Stimulated activated CD4-positive, alpha-beta T cell treated with anti-CD3 and anti-CD28 coated beads, Interleukin-4, amount 100 ng/mL, for 24 hours (primary cell): ENCODE data around the gene MOB2.

Experiments
- DNase-seq: peaks from one replicate; pipeline ENCODE4 v3.0.0-alpha.2; 2020

Gene MOB2, protein sequence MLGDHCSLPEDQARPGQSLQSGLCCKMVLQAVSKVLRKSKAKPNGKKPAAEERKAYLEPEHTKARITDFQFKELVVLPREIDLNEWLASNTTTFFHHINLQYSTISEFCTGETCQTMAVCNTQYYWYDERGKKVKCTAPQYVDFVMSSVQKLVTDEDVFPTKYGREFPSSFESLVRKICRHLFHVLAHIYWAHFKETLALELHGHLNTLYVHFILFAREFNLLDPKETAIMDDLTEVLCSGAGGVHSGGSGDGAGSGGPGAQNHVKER

DNA sequence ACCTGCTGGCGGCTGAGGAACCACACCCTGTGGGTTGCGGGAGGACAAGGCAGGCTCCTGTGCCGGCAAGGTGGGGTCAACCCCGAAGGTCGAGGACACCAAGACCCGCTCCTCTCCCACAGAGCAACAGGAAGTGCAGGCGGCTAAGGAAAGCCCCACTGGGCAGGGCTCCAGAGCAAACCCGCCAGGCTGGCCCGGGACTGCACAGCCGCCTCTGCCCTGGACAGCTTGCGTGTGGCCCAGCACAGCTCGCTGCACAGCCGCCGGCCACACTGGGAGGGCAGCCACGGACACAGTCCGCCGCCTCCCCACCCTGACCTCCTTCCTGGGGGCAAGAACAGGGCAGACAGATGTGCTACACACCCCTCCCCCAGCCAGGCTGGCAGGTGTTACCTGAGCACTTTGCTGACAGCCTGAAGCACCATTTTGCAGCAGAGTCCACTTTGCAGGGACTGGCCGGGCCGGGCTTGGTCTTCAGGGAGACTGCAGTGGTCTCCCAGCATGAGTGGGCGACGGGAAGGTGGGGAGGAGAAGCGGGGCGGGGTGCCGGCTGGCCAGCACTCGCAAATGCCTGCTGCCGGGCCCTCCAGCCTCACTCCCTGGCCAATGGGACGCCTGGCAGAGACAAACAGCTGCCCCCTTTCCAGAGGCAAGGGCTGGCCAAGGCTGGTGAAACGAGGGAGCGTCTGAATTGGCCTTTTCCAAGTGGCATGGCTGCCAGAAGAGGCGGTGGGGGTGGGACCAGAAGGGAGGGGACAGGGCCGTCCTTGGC lies at the start of gene MOB2:
MOB2 (minus strand) TSS at position 726 of the 772 bp plus-strand sequence; CDS start at position 503, 223 bp downstream.
- no peak for DNase-seq

DNA sequence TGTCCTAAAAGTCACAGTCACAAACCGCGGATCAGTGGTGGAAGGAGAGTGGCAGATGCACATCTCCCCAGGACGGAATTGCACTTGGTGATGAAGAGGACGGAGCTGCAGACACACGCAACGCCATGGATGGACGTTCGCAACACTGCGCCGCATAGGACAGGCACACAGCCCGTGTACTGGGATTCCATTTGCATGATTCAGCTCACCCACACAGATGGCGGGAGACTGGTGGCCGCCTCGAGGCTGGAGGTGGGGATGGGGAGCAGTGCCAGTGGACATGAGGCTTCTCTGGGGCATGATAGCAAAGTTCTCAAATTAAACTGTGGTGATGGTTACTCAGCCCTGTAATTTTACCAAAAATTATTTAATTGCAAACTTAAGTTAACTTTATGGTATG lies 48.1 kb upstream of the MOB2 start:
- no peak for DNase-seq

DNA sequence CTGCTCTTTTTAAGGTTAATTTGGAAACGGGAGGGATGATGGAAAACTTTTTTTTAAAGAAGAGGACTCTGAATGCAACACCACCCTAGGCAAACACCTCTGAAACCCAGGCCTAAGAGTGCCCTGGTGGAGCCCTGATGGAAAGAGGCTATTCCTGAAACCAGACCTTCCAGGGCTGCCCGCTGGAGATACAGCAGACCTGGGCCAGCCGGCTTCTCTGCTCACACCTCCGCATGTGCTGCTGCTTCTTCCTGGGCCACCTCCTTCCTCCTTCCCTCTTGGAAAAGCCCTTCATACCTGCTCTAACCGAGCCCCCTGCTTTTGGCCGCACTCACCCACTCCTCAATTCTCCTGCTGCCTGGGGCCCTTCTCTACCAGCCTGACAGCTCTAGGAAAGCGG lies 47.6 kb upstream of the MOB2 start:
- DNase-seq: no peak

DNA sequence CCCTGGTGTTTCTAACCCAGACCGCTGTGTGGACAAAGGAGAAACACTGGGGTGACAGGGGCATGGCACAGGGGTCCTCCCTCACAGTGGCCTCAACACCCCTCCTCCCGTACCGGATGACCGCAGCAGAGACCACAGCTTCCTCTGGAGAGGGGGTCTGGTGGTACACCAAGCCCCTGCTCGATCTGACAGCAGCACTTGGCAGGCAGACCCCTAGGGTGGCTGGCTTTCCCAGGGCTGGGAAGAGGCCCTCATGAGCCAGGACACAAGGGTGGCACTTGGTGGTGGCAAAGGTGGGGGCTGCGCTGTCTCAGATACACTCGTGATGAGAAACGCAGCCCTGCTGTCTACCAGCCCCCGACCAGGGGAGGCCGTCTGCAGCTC lies 46.8 kb upstream of the MOB2 start:
- no peak for DNase-seq

DNA sequence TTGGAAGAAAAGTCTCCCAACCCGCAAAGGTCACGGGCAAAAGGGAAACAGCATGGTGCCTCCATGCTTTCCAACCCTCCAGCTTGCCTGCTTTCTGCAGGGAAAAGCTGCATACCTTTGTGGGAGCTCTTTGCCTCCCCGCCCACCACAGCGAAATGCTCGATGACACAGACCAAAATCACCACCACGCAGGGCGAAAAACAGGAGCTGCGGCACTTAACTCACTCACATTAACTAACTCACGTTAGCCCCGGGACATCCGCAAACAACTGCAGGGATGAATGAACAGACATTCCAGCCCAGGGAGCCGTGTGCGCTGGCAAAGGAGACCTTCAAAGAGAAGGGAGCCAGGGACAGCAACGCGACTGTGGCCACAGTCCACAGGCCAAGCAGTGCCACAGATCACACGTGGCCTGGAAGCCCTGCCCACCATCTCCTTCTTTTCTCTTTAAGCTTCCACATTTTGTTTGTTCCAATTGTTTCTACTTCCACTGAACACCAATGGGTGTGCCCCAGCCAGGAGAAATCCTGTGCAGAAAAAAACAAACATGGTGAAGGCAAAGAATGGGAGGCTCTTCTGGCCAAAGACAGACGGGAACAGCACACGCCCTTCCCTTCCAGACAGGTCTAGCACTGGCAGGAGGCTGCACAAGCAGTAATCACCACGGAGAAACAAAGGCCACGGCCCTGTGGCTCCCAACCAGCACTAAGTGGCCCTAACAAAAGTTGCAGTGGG lies 46.2 kb upstream of the MOB2 start:
- no peak for DNase-seq

DNA sequence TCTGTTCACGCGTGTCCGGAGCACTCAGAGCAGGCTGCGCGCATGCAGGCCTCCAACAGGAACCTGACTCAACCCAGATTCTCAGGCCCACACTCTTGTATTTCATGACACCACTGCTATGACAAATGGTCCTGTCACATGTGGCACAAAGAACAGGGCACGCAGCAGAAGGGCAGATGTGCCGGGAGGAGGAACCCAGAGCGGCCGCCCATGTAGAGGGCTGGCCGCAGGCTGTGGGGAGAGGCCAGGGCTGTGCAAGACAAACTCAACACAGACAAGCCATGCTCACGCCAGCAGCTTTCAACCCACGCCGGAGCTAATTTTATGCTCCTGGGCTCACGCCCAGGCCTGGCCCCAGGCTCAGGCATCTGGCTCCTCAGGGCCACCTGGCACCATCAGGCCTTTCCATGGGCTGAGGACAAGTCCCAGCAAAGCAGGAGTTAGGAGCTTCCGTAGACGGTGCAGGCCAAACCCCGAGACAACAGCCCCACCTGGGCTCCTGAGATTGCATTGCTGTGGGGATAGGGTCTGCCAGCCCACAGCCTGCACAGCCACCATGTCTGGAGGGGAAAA lies 45.5 kb upstream of the MOB2 start:
- DNase-seq: no peak

DNA sequence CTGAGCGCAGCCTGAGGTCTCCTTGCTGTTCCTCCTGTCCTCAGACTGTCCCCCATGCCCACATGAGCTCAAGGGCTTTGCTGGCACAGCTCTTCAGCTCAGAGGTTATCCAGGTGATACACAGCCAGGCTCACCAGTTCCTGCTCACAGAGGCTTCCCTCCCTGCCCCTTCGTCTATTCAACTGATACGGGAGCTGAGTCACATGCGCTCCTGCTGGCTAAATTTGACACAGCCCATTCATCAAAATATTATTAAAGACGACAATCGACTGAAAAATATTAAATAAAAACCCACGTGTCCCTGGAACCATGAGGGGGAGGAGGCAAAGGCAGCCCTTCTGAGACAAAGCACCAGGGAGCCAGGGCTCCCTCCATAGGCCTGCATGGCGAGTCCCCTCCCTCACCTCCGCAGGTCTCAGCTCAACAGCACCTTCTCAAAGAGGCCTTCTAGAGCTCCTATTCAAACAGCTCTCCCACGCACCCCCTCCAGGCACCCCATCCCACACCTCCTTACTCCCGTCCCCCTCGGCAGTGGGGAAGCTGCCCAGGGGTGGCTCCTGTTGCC lies 45.0 kb upstream of the MOB2 start:
- DNase-seq: no peak

DNA sequence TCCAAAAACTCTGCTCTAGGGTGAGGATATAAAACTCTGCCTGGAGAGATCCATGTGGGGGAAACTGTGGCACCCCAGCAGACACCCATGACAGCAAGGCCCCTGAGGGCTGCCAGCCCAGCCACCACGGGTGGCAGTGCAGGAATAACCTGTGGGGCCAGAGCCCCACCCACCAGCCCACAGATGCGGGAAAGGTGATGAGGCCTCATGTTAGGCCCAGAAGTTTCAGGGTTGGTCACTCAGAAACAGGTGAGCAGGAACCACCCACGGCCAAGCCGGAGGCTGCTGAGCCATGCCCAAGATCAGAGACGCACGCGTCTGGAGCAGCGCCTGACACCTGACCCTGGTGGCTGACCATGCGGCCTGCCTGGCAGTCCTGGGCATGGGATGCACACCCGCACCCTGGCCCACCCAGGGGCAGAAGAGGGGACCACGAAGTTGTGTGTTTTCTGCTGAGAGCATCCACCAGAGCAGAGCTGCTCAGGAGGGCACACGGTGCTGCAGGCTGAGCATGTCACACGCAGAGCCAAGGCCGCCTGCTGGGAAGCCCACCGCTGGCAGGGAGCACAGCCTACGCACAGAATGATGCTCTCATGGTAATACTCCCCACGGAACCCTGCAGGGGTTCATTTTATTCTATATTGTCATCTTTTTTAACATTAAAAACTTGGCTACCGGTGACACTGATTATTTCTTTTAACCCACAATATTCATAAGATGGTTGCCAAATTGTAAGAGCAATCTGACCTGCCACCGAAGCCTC lies 44.3 kb upstream of the MOB2 start:
- no peak for DNase-seq

DNA sequence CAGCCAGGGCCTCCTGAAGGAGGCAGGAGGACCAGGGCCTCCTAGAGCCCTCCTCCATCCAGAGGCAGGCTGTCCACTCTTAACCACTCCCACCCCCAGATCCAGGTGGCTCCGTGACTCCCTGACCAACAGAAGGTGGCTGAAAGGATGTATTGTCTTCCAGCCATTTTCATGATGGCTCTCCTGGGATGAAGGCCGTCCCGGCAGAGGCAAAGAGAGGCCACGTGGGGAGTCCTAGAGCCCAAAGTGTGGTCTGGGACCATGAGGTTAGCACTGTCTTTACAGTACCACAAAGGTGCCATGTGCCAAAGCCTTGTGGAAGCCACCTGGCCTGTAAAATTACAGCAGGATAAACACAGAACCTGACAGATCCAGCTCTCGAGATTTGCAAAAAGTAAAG lies 43.2 kb upstream of the MOB2 start:
- DNase-seq: no peak

DNA sequence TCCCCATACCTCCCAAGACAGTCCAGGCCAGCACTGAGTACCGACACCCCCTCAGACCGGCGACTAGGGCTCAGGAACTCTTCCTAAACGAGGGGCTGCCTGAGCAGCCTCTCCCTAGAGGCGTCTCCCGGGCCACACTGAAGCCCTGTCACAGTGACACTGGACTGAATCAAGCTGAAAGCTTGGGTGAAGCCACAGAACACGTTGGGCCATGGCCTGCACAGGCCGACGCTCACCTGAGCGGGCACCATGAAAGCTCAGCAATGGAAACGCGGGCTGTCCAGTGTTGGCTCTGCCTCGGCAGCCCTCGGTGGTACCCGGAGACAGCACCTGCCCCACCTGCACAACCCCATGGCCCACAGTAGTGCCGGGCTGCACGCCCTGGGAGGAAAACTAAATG lies 42.7 kb upstream of the MOB2 start:
- no peak for DNase-seq

DNA sequence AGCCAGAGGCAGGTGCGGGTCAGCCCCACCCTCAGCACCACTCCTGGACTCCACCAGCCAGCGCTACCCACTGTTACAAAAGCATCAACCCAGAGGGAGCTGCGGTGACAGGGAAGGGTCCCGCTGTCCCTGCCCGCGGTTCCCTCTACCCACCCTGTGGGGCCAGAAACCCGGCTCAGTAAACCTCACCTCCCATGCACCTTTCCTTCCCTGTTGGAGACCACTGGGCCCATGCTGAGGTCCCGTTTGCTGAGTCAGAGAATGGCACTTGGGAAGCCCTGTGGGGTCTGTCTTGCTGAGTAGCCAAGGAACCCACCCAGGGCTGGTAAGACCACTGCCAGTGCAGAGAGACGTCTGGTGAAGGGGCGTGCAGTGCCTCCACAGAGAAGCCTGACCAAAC lies 42.1 kb upstream of the MOB2 start:
- no peak for DNase-seq

DNA sequence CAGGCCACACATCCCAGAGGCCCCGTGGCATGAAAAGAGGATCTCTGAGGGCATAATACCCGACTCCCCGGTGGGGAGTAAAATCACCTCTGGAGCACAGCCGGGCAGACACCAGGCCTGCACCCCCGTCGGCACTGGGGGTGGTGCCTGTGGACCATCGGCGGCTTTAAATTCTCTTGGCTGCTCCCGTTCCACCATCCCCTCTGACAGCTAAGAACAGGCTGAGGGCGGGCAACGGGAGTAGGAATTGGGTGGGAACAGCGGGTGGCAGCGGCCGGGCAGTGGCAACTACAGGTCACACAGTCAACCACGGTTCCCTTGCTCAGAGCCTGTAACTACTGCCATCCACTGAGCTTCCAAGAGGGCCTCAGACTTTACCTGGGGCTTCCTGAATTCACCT lies 40.2 kb upstream of the MOB2 start:
- no peak for DNase-seq

DNA sequence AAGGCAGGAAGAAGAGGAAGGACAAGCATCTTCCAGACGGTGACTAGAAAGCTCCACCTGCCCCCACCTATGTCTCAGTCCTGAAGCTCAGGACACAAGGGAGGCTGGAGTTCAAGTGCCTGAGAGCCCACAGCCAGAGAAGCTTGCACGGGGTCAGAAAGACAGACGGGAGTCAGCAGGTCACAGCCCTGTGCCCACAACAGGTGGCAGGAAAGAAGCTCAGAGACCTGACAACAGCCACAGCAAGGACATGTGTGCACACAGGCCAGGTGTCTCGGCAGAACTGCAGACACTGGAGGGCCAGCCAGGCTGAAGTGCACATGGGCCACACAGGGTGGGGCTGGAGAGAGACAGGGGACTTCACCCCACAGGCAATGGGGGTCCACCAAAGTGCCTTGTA lies 37.2 kb upstream of the MOB2 start:
- no peak for DNase-seq

DNA sequence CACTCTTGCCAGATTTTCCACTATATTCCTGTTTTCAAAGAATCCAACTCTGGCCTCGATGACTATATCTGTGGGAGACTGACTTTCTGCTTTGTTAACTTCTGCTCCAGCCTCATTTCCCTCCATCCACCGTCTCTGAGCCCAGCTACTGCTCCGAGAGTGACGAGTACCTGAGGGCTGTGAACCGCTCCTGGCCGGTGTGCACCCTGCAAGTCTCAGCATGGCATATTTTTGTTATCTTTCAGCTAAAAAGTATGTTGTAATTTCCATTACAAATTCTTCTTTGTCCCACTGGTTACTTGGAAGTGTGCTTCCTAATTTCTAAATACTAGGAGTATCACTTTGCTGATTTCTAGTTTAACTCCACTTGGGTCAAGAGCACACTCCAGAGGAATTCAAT lies 36.5 kb upstream of the MOB2 start:
- DNase-seq: no peak

DNA sequence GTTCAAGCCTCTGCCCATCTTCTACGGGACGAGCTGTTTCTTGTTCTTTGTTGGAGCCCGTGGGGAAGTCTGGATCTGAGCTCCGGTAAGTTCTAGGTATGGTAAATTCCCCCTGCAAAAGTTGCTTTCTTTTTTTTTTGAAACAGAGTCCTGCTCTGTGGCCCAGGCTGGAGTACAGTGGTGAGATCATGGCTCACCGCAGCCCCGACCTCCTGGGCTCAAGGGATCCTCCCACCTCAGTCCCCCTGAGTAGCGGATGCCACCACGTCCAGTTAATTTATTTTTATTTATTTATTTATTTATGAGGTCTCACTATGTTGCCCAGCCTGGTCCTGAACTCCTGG lies 35.5 kb upstream of the MOB2 start:
- DNase-seq: no peak

DNA sequence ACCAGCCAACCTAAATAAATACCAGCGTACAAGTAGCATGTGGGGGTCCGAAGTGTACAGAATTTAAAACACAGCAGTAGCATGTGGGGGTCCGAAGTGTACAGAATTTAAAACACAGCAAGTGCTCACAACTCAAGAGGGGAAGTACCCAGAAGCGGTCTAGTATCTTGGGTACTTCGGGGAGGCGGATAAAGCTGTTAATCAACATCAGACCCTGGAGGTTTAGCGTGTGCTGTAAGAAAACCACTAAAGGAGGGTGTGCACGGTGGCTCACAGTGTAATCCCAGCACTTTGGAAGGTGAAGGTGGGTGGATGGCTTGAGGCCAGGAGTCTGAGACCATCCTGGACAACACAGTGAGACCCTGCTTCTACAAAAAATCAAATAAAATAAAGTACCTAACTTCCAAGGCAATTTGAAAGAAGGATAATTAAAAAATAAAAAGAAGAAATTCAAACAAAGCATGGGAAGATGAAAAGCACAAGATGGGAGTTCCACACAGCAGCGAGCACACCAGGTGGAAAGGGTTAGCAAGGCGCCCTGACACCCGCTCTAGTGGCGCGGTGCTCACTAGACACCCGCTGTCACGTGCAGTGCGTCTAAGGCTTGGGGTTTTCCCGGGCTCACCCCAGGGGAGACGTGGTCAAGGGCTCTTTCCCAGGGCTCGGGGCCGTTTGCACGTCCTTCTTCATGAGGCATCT lies 35.0 kb upstream of the MOB2 start:
- peak; percentile 8 for DNase-seq

DNA sequence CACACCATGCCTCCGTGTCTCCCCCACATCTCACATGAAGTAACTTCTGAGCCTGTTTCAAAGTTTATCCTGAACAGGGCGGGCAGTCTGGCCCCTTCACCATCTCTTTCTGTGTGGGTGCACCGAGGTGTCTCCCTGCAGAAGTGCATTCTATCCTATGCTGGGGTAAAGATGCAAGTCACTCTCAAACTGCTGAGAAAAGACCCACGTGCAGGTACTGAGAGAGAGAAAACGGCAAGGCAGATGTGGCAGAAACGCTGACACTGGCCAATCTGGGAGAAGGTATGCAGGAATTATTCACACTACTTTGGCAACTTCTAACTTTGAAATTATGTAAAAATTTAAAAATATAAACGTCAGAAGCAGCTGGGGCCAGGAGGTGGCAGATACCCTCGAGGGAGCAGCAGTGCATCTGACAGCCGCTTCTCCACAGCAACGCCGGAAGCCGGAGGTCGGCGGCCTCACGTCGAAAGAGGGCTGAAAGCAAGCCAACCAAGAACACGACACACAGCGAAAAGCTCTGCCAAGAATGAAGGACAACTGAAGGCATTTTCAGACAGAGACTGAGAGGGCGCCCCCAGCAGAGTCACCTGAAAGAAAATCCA lies 34.2 kb upstream of the MOB2 start:
- DNase-seq: no peak

DNA sequence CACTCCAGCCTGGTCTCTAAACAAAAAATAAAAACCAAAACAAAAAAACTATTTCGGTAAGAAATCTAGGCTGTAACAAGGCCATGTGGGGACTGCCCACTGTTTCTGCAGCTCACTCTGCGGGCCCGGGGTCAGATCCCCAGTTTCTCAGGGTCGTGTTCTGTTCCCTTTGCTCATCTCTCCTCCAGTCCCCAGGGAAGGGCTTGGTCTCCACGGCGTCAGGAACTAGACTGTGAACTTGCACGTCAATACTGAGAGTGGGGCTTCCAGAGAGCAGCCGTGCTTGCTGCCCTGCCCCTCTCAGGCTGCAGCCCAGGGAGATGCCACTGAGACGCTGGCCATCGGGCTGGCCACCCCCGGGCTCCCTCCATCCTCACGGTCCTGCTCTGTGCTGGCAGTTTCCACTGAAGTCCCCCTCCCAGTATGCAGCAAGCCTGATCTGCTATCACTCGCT lies 33.7 kb upstream of the MOB2 start:
- DNase-seq: no peak

DNA sequence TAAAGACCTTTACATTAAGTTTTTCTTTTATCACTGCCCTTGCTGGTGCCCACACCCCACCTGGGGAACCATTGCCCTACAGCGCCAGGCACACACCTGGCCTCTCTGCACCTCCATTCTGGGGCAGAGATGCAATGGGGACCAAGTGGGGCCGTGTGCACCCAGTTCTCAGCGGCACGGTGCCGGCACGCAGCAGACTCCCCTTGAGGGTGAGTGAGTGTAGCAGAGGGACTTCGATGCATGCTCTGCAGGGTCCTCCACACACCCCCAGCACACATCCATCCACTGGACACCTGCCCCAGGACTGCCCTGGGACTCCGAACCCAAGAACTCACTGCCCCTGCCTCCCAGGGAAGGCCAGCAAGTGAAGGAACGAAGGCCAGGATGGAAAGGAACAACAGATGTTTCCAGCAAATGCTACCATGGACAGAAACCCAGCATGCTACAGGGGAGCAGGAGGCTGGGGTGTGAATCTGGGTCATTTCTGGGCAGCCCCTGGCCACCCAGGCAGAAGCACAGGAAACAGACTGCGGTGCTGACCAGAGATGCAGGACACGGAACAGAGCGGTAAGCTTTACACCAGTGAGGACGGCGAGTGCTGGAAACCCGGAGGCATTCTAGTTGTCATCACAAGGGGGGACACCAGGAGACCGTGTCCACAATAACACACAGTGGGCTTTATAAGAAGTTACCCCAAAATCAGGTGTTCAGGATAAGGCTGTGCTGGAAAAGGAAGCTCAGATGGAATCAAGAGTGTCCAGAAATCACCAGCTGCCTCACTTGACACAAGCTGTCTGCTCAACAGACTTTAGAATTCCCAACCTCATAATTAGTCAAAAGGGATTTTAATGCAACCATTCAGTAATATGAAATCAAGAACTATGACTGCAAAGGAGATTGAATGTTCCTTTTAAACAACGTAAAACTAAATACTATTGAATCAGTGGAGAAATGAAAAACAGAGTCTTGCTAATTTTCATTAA lies 32.7 kb upstream of the MOB2 start:
- DNase-seq: no peak

DNA sequence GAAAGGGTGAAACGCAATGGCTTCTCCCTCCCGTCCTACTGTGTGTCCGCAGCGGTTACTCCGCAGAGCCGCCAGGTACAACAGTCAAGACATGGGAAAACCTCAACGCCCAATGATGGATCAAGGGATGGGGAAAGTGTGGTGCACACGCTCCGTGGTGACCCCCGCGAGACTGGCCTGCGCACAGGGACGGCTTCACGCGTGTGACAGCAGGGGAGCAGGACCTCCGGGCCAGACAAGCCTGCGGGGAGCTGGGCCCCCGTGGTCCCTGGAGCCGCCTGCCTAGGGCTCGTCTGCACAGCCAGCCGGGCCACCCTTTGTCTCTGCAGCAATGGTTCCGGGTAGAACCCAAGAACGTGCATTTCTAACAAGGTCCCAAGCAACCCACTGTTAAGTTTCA lies 31.7 kb upstream of the MOB2 start:
- no peak for DNase-seq
